ENCODE measurements around the gene C11orf91. TPM values are rescaled to one million over a fixed set of nuclear protein-coding genes. Genes with fewer than 3 reads are reported as not detected.
"Not testable (repeated sequence)": the region's sequence is repeated elsewhere in the genome, so short reads cannot be mapped to it uniquely, and the experiment has no call there.

The C11orf91 gene
- total RNA-seq, 1 experiment from 2014 or later = 2.9 TPM

DNA sequence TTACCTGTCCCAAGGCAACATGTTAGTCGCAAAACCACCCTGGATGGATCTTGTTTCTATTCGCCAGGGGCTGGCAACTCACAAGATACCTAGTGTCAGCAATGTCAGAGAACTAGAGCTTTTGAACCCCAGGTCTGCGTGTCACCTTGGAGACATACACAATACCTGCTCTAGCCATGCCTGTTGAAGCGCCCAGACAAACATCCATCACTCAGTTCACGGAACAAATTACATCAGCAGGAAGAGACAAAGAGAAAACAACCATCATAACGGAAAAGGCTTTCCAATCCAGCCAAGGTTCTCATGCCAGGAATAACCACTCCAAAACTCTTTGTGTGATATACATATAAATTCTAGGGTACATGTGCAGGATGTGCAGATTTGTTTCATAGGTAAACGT, 33.4 kb upstream of the C11orf91 start:
- CTCF ChIA-PET = interaction anchor here (0.8 to 8.1 kb wide), 3 partner anchors 9 to 33 kb away, joined by 3 to 78 read pairs (median 8); partner anchors contain the start of gene C11orf91
- DNase-seq (ENCODE audit: unreplicated experiment) = peak; percentile 37
- Mint-ChIP-seq H3K4me3 (ENCODE audit: unreplicated experiment) (peak overlapping the region; percentile 88), H3K36me3 (ENCODE audit: insufficient read depth, unreplicated experiment) (peaks cover 59% of the 10 kb centered on the region), H3K27ac (ENCODE audit: low read depth, unreplicated experiment) (peak overlapping the region; percentile 35), H3K4me1 (ENCODE audit: insufficient read depth, unreplicated experiment) (peaks cover 66% of the 10 kb centered on the region), H3K27me3 (ENCODE audit: insufficient read depth, unreplicated experiment) (no peaks in the 10 kb centered on the region), H3K9me3 (ENCODE audit: unreplicated experiment) (no peaks in the 10 kb centered on the region)
- BruUV-seq (replicated peaks) = no TSS peak
- POLR2A ChIA-PET = interaction anchor here (0.7 to 11.3 kb wide), 12 partner anchors 9 to 572 kb away, joined by 3 to 409 read pairs (median 6); partner anchors contain the start of genes C11orf91, CSTF3 and FBXO3
- intact Hi-C loops (cut with micrococcal nuclease) = no loop called here
- TF ChIP-seq, protein P1, sequence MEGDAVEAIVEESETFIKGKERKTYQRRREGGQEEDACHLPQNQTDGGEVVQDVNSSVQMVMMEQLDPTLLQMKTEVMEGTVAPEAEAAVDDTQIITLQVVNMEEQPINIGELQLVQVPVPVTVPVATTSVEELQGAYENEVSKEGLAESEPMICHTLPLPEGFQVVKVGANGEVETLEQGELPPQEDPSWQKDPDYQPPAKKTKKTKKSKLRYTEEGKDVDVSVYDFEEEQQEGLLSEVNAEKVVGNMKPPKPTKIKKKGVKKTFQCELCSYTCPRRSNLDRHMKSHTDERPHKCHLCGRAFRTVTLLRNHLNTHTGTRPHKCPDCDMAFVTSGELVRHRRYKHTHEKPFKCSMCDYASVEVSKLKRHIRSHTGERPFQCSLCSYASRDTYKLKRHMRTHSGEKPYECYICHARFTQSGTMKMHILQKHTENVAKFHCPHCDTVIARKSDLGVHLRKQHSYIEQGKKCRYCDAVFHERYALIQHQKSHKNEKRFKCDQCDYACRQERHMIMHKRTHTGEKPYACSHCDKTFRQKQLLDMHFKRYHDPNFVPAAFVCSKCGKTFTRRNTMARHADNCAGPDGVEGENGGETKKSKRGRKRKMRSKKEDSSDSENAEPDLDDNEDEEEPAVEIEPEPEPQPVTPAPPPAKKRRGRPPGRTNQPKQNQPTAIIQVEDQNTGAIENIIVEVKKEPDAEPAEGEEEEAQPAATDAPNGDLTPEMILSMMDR (IDR thresholded peaks at IDR 0.05; ENCODE audit: unreplicated experiment) = no peak

DNA sequence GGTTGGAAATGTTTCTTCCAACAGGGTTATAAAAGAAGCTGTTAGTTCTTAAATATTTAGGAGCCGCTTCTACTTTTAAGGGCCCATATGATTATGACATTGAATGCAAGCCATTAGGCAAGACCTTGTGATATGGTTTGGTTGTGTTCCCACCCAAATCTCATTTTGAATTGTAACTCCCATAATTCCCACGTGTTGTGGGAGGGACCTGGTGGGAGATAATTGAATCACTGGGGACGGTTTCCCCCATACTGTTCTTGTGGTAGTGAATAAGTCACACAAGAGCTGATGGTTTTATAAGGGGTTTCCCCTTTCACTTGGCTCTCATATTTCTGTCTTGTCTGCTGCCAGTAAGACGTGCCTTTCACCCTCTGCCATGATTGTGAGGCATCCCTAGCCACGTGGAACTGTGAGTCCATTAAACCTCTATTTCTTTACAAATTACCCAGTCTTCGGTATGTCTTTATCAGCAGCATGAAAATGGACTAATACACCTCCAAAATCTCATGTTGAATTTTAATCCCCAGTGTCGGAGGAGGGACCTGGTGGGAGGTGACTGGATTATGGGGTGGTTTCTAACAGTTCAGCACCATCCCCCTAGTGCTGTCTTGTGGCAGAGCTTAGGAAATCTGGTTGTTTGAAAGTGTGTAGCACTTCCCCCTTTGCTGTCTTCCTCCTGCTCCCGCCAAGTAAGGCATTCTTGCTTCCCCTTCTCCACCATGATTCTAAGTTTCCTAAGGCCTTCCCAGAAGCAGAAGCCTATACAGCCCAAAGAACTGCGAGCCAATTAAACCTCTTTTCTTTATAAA, 31.3 kb upstream of the C11orf91 start:
- BruUV-seq (replicated peaks) = no TSS peak
- peaks cover 49% of the 10 kb centered on the region for H3K4me1 Mint-ChIP-seq (ENCODE audit: insufficient read depth, unreplicated experiment)
- peak overlapping the region; percentile 88 for H3K4me3 Mint-ChIP-seq (ENCODE audit: unreplicated experiment)
- peak overlapping the region; percentile 50 for H3K27ac Mint-ChIP-seq (ENCODE audit: low read depth, unreplicated experiment)
- ChIA-PET POLR2A (interaction anchor here (1.0 to 7.1 kb wide), 3 partner anchors 9 to 94 kb away, joined by 3 to 70 read pairs (median 4); no protein-coding TSS in a partner anchor), CTCF (interaction anchor here (0.5 to 8.1 kb wide), 4 partner anchors 16 to 605 kb away, joined by 3 to 78 read pairs (median 4); no protein-coding TSS in a partner anchor)
- no peak for DNase-seq (ENCODE audit: unreplicated experiment)
- H3K27me3 Mint-ChIP-seq (ENCODE audit: insufficient read depth, unreplicated experiment) = no peaks in the 10 kb centered on the region
- intact Hi-C loops (cut with micrococcal nuclease) = no loop called here
- TF ChIP-seq, protein P1 (IDR thresholded peaks at IDR 0.05; ENCODE audit: unreplicated experiment) = no peak
- peaks cover 76% of the 10 kb centered on the region for H3K36me3 Mint-ChIP-seq (ENCODE audit: insufficient read depth, unreplicated experiment)
- H3K9me3 Mint-ChIP-seq (ENCODE audit: unreplicated experiment) = no peaks in the 10 kb centered on the region

DNA sequence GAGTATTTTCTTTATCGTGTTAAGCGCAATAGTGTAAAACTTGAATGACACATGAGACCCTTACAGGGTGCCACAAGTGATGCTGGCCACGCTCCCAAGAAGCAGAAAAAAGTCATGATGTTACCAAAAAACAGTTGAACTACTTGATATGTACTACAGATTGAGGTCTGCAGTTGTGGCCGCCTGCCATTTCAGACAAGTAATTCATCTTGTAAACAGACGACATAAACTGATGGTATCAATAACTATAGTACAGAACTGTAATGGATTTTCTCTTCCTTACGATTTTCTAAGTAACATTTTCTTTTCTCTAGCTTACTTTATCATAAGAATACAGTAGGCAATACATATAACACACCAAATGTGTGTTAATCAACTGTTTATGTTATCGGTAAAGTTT, 30.1 kb upstream of the C11orf91 start:
- BruUV-seq (replicated peaks) = no TSS peak
- H3K27me3 Mint-ChIP-seq (ENCODE audit: insufficient read depth, unreplicated experiment) = no peaks in the 10 kb centered on the region
- TF ChIP-seq, protein P1 (IDR thresholded peaks at IDR 0.05; ENCODE audit: unreplicated experiment) = no peak
- H3K4me1 Mint-ChIP-seq (ENCODE audit: insufficient read depth, unreplicated experiment) = peaks cover 58% of the 10 kb centered on the region
- H3K27ac Mint-ChIP-seq (ENCODE audit: low read depth, unreplicated experiment) = no peak overlapping the region
- CTCF ChIA-PET = interaction anchor here (0.5 to 1.4 kb wide), 3 partner anchors 14 to 401 kb away, joined by 3 to 5 read pairs (median 3); no protein-coding TSS in a partner anchor
- peaks cover 84% of the 10 kb centered on the region for H3K36me3 Mint-ChIP-seq (ENCODE audit: insufficient read depth, unreplicated experiment)
- peak overlapping the region; percentile 15 for H3K4me3 Mint-ChIP-seq (ENCODE audit: unreplicated experiment)
- intact Hi-C loops (cut with micrococcal nuclease) = no loop called here
- POLR2A ChIA-PET = interaction anchor here (1.1 to 7.1 kb wide), 2 partner anchors 15 to 24 kb away, joined by 11 to 70 read pairs; no protein-coding TSS in a partner anchor
- no peak for DNase-seq (ENCODE audit: unreplicated experiment)
- H3K9me3 Mint-ChIP-seq (ENCODE audit: unreplicated experiment) = no peaks in the 10 kb centered on the region

DNA sequence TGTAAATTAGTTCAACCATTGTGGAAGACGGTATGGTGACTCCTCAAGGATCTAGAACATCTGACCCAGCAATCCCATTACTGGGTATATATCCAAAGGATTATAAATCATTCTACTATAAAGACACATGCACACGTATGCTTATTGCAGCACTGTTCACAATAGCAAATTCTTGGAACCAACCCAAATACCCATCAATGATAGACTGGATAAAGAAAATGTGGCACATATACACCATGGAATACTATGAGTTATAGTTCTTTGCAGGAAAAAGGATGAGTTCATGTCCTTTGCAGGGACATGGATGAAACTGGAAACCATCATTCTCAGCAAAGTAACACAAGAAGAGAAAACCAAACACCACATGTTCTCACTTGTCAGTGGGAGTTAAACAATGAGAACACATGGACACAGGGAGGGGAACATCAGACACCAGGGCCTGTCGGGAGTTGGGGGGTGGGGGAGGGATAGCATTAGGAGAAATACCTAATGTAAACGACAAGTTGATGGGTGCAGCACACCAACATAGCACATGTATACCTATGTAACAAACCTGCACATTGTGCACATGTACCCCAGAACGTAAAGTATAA, 28.5 kb upstream of the C11orf91 start:
- POLR2A ChIA-PET; H3K9me3 Mint-ChIP-seq (ENCODE audit: unreplicated experiment); H3K27ac Mint-ChIP-seq (ENCODE audit: low read depth, unreplicated experiment); intact Hi-C loops (cut with micrococcal nuclease); BruUV-seq (replicated peaks); H3K27me3 Mint-ChIP-seq (ENCODE audit: insufficient read depth, unreplicated experiment); DNase-seq (ENCODE audit: unreplicated experiment): not testable (repeated sequence)
- Mint-ChIP-seq H3K36me3 (ENCODE audit: insufficient read depth, unreplicated experiment) (peaks cover 77% of the 10 kb centered on the region), H3K4me1 (ENCODE audit: insufficient read depth, unreplicated experiment) (peaks cover 66% of the 10 kb centered on the region), H3K4me3 (ENCODE audit: unreplicated experiment) (peak overlapping the region; percentile 43)
- CTCF ChIA-PET = interaction anchor here (2.5 kb wide), 1 partner anchor 13 kb away, joined by 11 read pairs; no protein-coding TSS in a partner anchor

DNA sequence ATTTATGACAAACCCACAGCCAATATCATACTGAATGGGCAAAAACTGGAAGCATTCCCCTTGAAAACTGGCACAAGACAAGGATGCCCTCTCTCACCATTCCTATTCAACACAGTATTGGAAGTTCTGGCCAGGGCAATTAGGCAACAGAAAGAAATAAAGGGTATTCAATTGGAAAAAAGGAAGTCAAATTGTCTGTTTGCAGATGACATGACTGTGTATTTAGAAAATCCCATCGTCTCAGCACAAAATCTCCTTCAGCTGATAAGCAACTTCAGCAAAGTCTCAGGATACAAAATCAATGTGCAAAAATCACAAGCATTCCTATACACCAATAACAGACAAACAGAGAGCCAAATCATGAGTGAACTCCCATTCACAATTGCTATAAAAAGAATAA, 26.9 kb upstream of the C11orf91 start:
- H3K36me3 Mint-ChIP-seq (ENCODE audit: insufficient read depth, unreplicated experiment) = peaks cover 69% of the 10 kb centered on the region
- not testable (repeated sequence) for H3K4me3 Mint-ChIP-seq (ENCODE audit: unreplicated experiment)

More for the DNA sequence above, 26.9 kb upstream of the C11orf91 start:
- H3K27ac Mint-ChIP-seq (ENCODE audit: low read depth, unreplicated experiment); H3K27me3 Mint-ChIP-seq (ENCODE audit: insufficient read depth, unreplicated experiment); intact Hi-C loops (cut with micrococcal nuclease); DNase-seq (ENCODE audit: unreplicated experiment); H3K9me3 Mint-ChIP-seq (ENCODE audit: unreplicated experiment); BruUV-seq (replicated peaks): not testable (repeated sequence)
- ChIA-PET POLR2A (interaction anchor here (1.7 to 16.2 kb wide), 2 partner anchors 10 to 12 kb away, joined by 4 to 409 read pairs; partner anchors contain the start of gene CD59), CTCF (interaction anchor here (0.6 to 2.5 kb wide), 2 partner anchors 11 to 367 kb away, joined by 3 to 11 read pairs; no protein-coding TSS in a partner anchor)
- H3K4me1 Mint-ChIP-seq (ENCODE audit: insufficient read depth, unreplicated experiment) = peaks cover 72% of the 10 kb centered on the region

All from MCF 10A (cell line).